ENCODE measurements around the gene SMAD9.

DNA sequence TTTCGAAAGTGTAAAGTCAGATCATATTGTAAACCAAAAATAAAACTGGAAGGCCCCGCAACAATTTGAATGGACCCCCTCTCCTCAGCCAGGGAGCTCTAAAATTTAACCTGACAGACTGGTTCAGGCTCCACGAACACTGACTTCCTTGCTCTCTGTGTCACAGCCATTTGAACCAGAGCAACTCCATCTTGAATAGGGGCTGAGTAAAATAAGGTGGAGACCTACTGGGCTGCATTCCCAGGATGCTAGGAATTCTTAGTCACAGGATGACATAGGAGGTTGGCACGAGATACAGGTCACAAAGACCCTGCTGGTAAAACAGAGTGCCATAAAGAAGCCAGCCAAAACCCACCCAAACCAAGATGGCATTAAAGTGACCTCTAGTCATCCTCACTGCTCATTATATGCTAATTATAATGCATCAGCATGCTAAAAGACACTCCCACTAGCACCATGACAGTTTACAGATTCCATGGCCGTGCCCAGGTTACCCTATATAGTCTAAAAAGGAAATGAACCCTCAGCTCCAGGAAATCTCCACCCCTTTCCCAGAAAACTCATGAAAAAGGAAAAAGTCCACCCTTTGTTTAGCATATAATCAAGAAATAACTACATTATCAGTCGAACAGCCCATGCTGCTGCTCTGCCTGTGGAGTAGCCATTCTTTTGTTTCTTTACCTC, 57.9 kb downstream of the SMAD9 start:
- TF ChIP-seq, protein P1, sequence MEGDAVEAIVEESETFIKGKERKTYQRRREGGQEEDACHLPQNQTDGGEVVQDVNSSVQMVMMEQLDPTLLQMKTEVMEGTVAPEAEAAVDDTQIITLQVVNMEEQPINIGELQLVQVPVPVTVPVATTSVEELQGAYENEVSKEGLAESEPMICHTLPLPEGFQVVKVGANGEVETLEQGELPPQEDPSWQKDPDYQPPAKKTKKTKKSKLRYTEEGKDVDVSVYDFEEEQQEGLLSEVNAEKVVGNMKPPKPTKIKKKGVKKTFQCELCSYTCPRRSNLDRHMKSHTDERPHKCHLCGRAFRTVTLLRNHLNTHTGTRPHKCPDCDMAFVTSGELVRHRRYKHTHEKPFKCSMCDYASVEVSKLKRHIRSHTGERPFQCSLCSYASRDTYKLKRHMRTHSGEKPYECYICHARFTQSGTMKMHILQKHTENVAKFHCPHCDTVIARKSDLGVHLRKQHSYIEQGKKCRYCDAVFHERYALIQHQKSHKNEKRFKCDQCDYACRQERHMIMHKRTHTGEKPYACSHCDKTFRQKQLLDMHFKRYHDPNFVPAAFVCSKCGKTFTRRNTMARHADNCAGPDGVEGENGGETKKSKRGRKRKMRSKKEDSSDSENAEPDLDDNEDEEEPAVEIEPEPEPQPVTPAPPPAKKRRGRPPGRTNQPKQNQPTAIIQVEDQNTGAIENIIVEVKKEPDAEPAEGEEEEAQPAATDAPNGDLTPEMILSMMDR (conservative IDR thresholded peaks at IDR 0.05; ENCODE audit: low read length) = no peak
- no peak for TF ChIP-seq EZH2phosphoT487 (IDR thresholded peaks at IDR 0.05; ENCODE audit: borderline replicate concordance)
